Upper lobe of right lung (tissue), 1 donor: ENCODE results near the gene DRC7. TPM values are rescaled to one million over a fixed set of nuclear protein-coding genes. Genes with fewer than 3 reads are reported as not detected.

Experiments
- ATAC-seq: fragments of 200-7000 bp; cut with Tn5 transposase; one replicate; pipeline ENCODE4 v1.9.1; 2020; ENCODE audit warnings: mild to moderate bottlenecking, moderate library complexity
- DNase-seq: peaks from one replicate; pipeline ENCODE4 v3.0.0-alpha.2; 2020
- H3K27ac ChIP-seq: fragments of 200-600 bp; one replicate; pipeline ENCODE4 v1.8.0; 2022
- H3K27me3 ChIP-seq: fragments of 200-600 bp; one replicate; pipeline ENCODE4 v1.8.0; 2022; ENCODE audit warnings: mild to moderate bottlenecking
- H3K36me3 ChIP-seq: fragments of 200-600 bp; one replicate; pipeline ENCODE4 v1.8.0; 2022
- H3K4me1 ChIP-seq: fragments of 200-600 bp; one replicate; pipeline ENCODE4 v1.8.0; 2022
- H3K4me3 ChIP-seq: fragments of 200-600 bp; one replicate; pipeline ENCODE4 v1.8.0; 2022; ENCODE audit warnings: mild to moderate bottlenecking
- H3K9me3 ChIP-seq: fragments of 200-600 bp; one replicate; pipeline ENCODE4 v1.8.0; 2022
- CTCF ChIP-seq: fragments of 200-600 bp; IDR thresholded peaks from one replicate; pipeline ENCODE4 v1.8.0; 2022; ENCODE audit warnings: antibody characterized with exemption
- intact Hi-C: fragments of 100-400 bp; cut with DNase I; formaldehyde crosslinking; loops from one replicate; pipeline ENCODE4 v1.11.0; 2022
- total RNA-seq: library from RNA; stranded (reverse); fragmentation: NEBNext Ultra II Directional; extraction: Animal tissue kit (Norgen Biotek cat#: 25700); gene quantifications from one replicate; pipeline ENCODE4 v1.2.1, GENCODE V29; 2021
- donor health status: DM: no; HTN: yes; CAD: no; lungs with severe emphysema.

DRC7 gene
- total RNA-seq, 1 donor from 2014 or later, result not detected

DNA sequence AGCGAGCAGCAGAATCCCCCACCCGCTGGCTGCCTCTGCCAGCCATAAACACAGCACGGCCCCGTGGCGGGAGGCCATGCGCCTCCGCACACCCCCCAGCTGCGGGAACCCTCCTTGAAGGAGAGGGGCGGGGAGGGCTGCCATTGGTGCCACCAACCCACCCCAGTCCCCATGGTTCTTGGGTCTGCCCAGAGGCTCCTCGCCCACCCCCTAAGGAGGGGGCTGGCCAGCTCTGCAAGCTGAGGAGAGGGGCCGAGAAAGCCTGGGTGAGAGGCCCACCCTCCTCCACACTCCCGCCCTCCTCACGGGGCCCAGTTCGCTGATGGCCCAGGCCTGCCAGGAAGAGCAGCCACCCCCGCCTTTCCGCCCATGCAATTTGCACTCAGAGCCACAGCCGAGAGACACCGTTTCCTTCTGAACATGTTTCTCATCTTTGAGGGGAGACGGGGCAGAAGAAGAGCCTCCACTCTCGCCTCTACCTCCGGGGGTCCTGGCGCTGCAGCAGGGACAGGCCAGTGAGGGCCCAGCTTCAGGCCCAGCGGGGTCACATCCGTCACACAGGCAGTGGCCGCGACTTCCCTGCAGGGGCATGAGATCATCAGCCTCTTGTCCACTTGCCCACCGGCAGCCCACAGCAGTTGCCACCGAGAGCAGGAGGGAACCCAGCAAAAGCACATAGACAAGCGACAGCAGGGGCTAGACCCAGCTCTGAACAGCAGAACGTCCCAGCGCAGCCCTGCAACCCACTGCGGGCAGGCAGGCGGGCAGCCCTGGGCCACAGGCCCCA, 63.9 kb downstream of the DRC7 start:
- ATAC-seq, result no peak
- Histone ChIP-seq H3K4me3 (no peak overlapping the region), H3K4me1 (peaks cover 8% of the 10 kb centered on the region), H3K9me3 (no peaks in the 10 kb centered on the region), H3K27ac (peak overlapping the region; percentile 30), H3K36me3 (peaks cover 27% of the 10 kb centered on the region), H3K27me3 (no peaks in the 10 kb centered on the region)
- no peak for TF ChIP-seq CTCF
- no peak for DNase-seq
- intact Hi-C loops, result loop anchor here (5.0 kb wide), 1 partner anchor 104 kb away; no protein-coding TSS in a partner anchor

- DNase-seq (no peak), ATAC-seq (no peak)
- H3K4me1 ChIP-seq, result peaks cover 8% of the 10 kb centered on the region
- intact Hi-C loops, result loop anchor here (5.0 kb wide), 1 partner anchor 103 kb away; no protein-coding TSS in a partner anchor
- peak overlapping the region; percentile 30 for H3K27ac ChIP-seq
- H3K36me3 ChIP-seq, result peaks cover 28% of the 10 kb centered on the region
- no peaks in the 10 kb centered on the region for H3K27me3 ChIP-seq
- TF ChIP-seq CTCF, result no peak
- H3K9me3 ChIP-seq, result no peaks in the 10 kb centered on the region
- H3K4me3 ChIP-seq, result no peak overlapping the region
Observed at GRCh38 chr16:57759131-57759530, 64.5 kb downstream of the DRC7 start.

DNA sequence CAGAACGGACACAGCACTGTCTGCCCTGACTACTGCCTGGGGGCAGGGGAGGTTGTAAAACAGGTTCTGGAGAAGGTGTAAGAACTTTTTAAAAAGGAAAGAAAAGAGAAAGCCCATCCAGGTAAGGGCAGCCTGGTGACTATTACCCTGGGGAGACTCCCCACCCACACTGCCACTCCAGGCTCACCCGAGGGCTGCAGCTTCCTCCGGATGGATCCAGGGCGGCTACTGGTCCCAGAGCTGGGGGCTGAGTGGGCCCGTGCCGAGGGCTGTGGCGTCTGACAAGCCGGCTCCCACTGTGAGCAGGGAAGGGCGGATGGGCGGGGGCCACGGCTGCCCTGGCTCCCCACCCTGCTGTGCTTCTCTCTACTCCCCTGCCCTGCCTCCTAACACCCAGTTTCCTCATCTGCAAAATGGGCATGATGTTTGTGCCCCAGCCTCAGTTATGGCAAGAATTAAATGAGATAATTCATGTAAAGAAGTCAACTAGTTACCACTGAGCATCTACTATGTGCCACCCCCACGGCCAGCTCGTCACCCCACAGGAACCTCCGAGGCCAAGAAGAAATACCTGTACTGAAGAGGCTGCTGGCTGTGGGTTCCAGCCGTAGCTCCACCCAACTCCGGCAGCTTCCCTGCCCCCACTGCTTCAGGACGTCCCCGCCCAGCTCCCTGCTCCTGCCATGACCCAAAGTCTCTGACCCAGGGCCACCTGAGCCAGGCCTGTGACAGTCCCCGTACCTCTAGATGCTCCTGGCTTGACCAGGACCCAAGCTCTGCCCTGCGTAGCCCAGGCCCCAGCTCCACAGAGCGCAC, 65.1 kb downstream of the DRC7 start:
- intact Hi-C loops, result loop anchor here (5.0 kb wide), 1 partner anchor 103 kb away; no protein-coding TSS in a partner anchor

GRCh38 chr16:57760357-57761160, 66.0 kb downstream of the DRC7 start:
- H3K9me3 ChIP-seq, result no peaks in the 10 kb centered on the region
- DNase-seq (no peak), ATAC-seq (no peak)
- H3K4me3 ChIP-seq, result no peak overlapping the region
- H3K27ac ChIP-seq, result no peak overlapping the region
- peaks cover 31% of the 10 kb centered on the region for H3K36me3 ChIP-seq
- intact Hi-C loops, result no loop called here
- H3K27me3 ChIP-seq, result no peaks in the 10 kb centered on the region
- H3K4me1 ChIP-seq, result peaks cover 11% of the 10 kb centered on the region
- TF ChIP-seq CTCF, result no peak

More for the DNA sequence above, 65.1 kb downstream of the DRC7 start:
- TF ChIP-seq CTCF, result no peak
- H3K4me1 ChIP-seq, result peaks cover 11% of the 10 kb centered on the region
- peaks cover 28% of the 10 kb centered on the region for H3K36me3 ChIP-seq
- no peaks in the 10 kb centered on the region for H3K27me3 ChIP-seq
- no peak overlapping the region for H3K27ac ChIP-seq
- DNase-seq, result no peak
- ATAC-seq, result no peak
- H3K9me3 ChIP-seq, result no peaks in the 10 kb centered on the region
- H3K4me3 ChIP-seq, result no peak overlapping the region

- H3K36me3 ChIP-seq, result peaks cover 39% of the 10 kb centered on the region
Observed at GRCh38 chr16:57761301-57761700, 66.7 kb downstream of the DRC7 start.

More at GRCh38 chr16:57761301-57761700, 66.7 kb downstream of the DRC7 start:
- Histone ChIP-seq H3K27me3 (no peaks in the 10 kb centered on the region), H3K27ac (no peak overlapping the region), H3K4me3 (no peak overlapping the region), H3K9me3 (no peaks in the 10 kb centered on the region), H3K4me1 (peaks cover 11% of the 10 kb centered on the region)
- DNase-seq (no peak), ATAC-seq (no peak)
- TF ChIP-seq CTCF, result no peak
- intact Hi-C loops, result no loop called here
